ENCODE measurements around the gene CHST12. TPM values are rescaled to one million over a fixed set of nuclear protein-coding genes. Genes with fewer than 3 reads are reported as not detected.
"Not testable (repeated sequence)": the region's sequence is repeated elsewhere in the genome, so short reads cannot be mapped to it uniquely, and the experiment has no call there.

CHST12 gene
- total and polyA plus RNA-seq, 12 donors: 2.5 to 31.2 (median 19.4) TPM

DNA sequence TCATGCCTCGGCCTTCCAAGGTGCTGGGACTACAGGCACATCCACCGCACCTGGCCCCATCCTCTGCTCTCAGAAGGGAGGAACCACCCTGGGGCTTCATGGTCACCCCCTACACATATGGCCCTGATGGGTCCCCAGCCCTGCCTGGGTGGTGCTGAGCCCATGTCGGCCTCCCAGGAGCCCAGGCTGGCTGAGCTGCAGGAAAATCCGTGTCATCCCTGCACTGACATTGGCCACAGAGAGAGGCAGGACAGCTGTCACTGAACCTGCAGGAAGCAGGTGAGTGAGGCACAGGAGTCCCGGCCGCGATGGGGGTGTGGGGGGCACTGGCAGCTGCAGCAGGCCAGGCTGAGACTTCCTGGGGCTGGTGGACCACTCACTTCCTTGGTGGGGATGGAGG is 64.8 kb downstream of the CHST12 start:
- intact Hi-C loops (cut with DNase I): no loop called here
- no peak for TF ChIP-seq POLR2A (IDR thresholded peaks at IDR 0.05)
- TF ChIP-seq, protein P1, sequence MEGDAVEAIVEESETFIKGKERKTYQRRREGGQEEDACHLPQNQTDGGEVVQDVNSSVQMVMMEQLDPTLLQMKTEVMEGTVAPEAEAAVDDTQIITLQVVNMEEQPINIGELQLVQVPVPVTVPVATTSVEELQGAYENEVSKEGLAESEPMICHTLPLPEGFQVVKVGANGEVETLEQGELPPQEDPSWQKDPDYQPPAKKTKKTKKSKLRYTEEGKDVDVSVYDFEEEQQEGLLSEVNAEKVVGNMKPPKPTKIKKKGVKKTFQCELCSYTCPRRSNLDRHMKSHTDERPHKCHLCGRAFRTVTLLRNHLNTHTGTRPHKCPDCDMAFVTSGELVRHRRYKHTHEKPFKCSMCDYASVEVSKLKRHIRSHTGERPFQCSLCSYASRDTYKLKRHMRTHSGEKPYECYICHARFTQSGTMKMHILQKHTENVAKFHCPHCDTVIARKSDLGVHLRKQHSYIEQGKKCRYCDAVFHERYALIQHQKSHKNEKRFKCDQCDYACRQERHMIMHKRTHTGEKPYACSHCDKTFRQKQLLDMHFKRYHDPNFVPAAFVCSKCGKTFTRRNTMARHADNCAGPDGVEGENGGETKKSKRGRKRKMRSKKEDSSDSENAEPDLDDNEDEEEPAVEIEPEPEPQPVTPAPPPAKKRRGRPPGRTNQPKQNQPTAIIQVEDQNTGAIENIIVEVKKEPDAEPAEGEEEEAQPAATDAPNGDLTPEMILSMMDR (IDR thresholded peaks at IDR 0.05): no peak
- Histone ChIP-seq H3K27me3 (no peaks in the 10 kb centered on the region), H3K9me3 (replicated peaks in 1 of 3) (no peaks in the 10 kb centered on the region), H3K36me3 (replicated peaks in 1 of 2) (no peaks in the 10 kb centered on the region), H3K4me3 (no peak overlapping the region), H3K4me1 (replicated peaks in 1 of 2) (no peaks in the 10 kb centered on the region), H3K27ac (no peak overlapping the region)
- WGBS, 4 donors: 60 to 81% (median 78%) methylated on average over 3 to 7 of the region's 7 CpGs
- no peak for DNase-seq

DNA sequence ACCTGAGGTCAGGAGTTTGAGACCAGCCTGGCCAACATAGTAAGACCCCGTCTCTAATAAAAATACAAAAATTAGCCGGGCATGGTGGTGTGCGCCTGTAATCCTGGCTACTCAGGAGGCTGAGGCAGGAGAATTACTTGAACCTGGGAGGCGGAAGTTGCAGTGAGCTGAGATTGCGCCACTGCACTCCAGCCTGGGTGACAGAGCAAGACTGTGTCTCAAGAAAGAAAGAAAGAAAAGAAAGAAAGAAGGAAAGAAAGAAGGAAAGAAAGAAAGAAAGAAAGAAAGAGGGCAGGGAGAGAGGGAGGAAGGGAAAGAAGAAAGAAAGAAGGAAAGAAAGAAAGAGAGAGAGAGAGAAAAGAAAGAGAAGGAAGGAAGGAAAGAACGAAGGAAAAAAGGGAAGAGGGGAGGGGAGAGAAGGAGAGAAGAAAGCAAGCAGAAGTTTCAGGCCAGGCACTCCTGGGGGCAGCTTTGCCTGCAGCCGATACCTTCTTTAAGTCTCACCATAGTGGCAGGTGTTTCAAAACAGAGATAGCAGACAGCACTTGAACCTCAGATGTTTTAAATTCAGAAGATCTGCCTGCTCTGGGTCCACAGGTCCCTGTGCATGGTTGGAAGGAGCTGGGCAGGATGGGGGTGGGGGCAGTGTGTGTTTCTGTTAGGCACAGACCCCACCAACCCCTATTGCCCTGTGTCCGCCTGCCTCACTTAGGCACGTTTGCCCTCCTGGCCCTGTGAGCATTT is 66.2 kb downstream of the CHST12 start:
- not testable (repeated sequence) for DNase-seq; H3K36me3 ChIP-seq (replicated peaks in 1 of 2); H3K27me3 ChIP-seq; H3K4me3 ChIP-seq; H3K4me1 ChIP-seq (replicated peaks in 1 of 2); H3K9me3 ChIP-seq (replicated peaks in 1 of 3); H3K27ac ChIP-seq
- intact Hi-C loops (cut with DNase I): loop anchor here (10.0 kb wide), 2 partner anchors 195 to 215 kb away; partner anchors contain the start of gene AMZ1 (in 1 of the 2)
- WGBS, 4 donors: 65 to 79% (median 71%) methylated on average over 7 to 9 of the region's 9 CpGs

DNA sequence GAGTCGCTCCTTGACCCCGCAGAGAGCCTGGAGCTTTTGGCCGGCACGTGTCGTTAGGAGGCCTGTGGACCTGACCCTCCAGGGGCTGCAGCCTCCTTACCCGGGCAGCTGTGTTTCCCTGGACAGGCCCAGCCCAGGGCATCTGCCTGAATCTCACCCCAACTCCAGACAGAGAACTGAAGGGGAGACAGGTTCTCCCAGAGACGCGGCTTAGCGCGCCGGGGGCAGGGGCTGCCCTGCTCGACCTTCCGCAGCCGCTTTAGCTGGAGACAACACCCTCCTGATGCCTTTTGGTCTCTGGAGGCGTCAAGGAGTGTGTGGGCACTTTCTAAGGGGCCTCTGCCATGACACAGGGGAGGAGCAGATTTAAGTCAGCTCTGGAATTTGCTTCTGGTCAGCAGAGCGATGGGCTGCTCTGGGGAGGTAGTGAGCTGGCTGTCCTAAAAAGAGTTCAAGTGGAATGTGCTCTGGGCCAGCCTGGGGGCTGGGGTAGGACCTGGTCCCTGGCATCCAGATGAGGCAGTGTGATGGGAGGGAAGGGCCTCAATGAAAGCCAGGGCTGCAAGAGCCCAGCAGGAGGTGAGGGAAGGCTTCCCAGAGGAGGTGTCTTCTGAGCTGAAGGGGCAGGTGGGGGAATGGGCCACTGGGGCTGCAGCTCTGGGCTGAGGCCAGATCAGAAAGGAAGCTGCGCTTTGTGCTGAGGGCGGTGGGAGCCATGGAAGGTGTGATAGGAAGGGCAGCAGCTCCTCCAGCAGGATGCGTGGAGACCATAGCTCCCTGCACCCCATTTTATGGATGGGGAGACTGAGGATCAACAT is 67.0 kb downstream of the CHST12 start:
- WGBS, 4 donors: 67 to 77% (median 71%) methylated on average over 12 to 19 of the region's 19 CpGs
- intact Hi-C loops (cut with DNase I): loop anchor here (10.0 kb wide), 2 partner anchors 194 to 214 kb away; partner anchors contain the start of gene AMZ1 (in 1 of the 2)

DNA sequence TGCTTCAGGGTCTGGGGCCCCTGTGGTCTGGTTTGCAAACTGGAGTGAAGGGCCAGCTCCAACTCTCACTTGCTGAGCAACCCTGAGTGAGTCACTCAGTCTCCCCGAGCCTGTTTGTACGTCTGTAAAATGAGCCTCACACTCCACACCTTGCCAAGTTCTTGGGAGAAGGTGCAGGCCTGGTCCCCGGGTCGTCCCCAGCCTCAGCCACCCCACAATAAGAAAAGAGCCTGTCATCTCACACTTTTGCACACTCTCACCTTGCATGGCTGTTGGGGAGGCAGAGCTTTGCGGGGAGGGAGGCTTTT is 67.6 kb downstream of the CHST12 start:
- no peak for DNase-seq
- H3K27me3 ChIP-seq: peaks cover 4% of the 10 kb centered on the region
- WGBS, 4 donors: 12 to 56% (median 42%) methylated on average over 3 to 5 of the region's 5 CpGs
- no peaks in the 10 kb centered on the region for H3K4me1 ChIP-seq (replicated peaks in 1 of 2)
- no peaks in the 10 kb centered on the region for H3K9me3 ChIP-seq (replicated peaks in 1 of 3)
- no peaks in the 10 kb centered on the region for H3K36me3 ChIP-seq (replicated peaks in 1 of 2)
- TF ChIP-seq, protein P1 (IDR thresholded peaks at IDR 0.05): no peak
- TF ChIP-seq POLR2A (IDR thresholded peaks at IDR 0.05): no peak
- intact Hi-C loops (cut with DNase I): loop anchor here (10.0 kb wide), 2 partner anchors 194 to 214 kb away; partner anchors contain the start of gene AMZ1 (in 1 of the 2)
- H3K4me3 ChIP-seq: no peak overlapping the region
- H3K27ac ChIP-seq: no peak overlapping the region

More for the DNA sequence above, 67.0 kb downstream of the CHST12 start:
- Histone ChIP-seq H3K36me3 (replicated peaks in 1 of 2) (no peaks in the 10 kb centered on the region), H3K9me3 (replicated peaks in 1 of 3) (no peaks in the 10 kb centered on the region), H3K27me3 (peaks cover 3% of the 10 kb centered on the region), H3K27ac (no peak overlapping the region), H3K4me1 (replicated peaks in 1 of 2) (no peaks in the 10 kb centered on the region), H3K4me3 (no peak overlapping the region)
- no peak for TF ChIP-seq POLR2A (IDR thresholded peaks at IDR 0.05)
- TF ChIP-seq, protein P1 (IDR thresholded peaks at IDR 0.05): no peak
- no peak for DNase-seq

Data from adrenal gland (tissue), 12 donors.